SH-SY5Y (cell line): ENCODE results near the gene MRPS14.

ENCODE experiments used
- GATA2 ChIP-seq: IDR thresholded peaks from 2 replicates; pipeline ENCODE4 v1.6.1; 2011; ENCODE audit warnings: mild to moderate bottlenecking, low read depth, low read length
- GATA3 ChIP-seq: IDR thresholded peaks from 2 replicates; pipeline ENCODE4 v1.6.1; 2011; ENCODE audit warnings: low read depth, mild to moderate bottlenecking, low read length, moderate library complexity

DNA sequence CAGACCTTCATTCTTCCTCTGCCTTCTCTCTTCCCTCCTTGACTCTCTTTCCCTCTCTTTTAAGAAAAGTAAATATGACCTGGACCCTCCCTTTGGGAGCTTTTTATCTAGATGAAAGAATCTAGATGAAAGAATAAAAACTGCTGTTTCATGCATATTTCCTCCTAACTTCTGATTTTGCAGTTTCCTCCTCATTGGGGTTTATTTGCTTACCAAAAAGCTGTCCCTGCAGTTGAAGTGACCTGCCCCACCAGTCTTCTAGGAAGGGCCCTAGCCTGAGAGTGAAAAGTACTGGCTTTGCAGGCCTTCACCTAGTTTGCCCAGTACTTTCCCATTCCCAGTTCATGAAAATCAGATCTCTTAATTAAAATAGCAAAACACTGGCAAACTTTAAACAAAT is 51.8 kb downstream of the MRPS14 start:
- TF ChIP-seq GATA2 (no peak), GATA3 (no peak)
